Activated CD4-positive, alpha-beta T cell treated with anti-CD3 and anti-CD28 coated beads, Interleukin-2, amount 50 U/mL, for 16 hours (primary cell): ENCODE measurements around the gene SLC16A10.
"Not testable (repeated sequence)": the region's sequence is repeated elsewhere in the genome, so short reads cannot be mapped to it uniquely, and the experiment has no call there.

ENCODE experiments used
- DNase-seq: peaks from one replicate; pipeline ENCODE4 v3.0.0-alpha.2; 2020

The SLC16A10 gene

GRCh38 chr6:111087871-111088667 is 766 bp downstream of the SLC16A10 start:
- DNase-seq = peak; percentile 41

DNA sequence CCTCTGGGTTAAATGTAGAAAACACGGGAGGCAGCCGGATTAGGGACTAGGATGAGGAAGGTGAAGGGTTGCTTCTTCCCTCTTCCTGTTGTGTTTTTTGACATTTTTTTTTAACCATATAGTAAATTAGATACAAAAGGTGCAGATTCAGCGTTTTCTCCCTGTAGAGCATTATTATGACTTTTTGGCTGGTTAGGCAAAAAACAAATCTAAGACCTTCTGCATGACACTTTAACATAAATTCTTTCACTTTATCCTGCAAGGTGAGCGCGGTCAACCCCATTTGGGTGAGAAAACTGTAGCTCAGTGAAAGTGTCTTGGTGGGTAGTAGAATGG is 1.3 kb downstream of the SLC16A10 start:
- DNase-seq = no peak

- no peak for DNase-seq
Measured at GRCh38 chr6:111090766-111091165, 3.5 kb downstream of the SLC16A10 start.

DNA sequence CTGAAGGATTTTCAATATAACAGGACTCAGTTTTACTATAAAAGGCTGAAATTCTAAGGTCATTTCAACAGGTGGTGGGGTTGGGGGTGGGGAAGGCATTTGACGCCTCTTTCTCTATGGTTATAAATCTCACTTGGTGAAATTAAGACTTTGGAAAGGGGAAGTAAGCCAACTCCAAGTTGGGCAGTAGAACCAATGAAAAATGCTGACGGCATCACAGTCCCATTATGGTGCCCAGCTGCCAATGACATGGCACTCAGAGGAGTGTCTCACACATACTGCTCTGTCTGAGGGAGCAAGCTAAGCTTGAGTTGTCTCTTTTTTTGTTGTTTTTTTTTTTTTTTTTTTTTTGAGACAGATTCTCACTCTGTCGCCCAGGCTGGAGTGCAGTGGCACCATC is 4.7 kb downstream of the SLC16A10 start:
- no peak for DNase-seq

- not testable (repeated sequence) for DNase-seq
Measured at GRCh38 chr6:111095488-111095887, 8.2 kb downstream of the SLC16A10 start.

DNA sequence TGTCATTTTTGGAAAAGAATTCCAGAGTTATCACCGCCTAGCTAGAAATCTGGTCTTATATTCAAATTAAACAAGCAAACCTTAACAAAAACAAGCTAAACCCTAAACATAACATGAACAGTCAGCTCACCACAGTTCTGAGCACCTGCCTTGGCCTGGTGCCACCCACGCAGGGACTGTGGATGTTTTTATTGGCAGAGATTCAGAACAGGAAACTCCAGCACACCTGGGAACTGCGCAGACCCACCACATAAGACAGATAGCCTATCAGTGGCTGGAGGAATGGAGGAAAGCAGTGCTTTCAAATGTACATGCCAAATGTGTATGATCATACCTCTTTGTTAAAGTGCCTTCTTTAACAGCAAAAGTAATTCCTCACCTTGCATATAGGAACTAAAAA is 8.9 kb downstream of the SLC16A10 start:
- no peak for DNase-seq

DNA sequence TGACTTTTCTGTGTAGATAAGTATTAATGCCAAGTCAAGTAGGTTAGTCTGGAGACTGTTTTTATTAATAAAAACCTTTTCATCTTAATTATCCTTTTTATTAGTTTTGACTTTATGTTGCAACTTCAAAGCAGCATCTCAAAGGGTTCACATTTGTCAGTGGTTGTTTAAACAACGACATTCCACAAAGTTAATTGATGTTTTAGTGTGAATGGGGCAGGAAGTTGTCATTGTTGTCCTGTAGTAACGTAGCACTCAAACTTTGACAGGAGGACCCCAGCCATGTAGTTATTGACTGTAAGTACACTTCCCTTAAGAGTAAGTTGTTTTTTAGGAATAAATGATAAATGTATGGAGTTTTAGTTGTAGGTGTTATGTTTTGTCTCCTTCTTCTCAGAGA is 11.3 kb downstream of the SLC16A10 start:
- DNase-seq = no peak

- no peak for DNase-seq
Measured at GRCh38 chr6:111101987-111102386, 14.7 kb downstream of the SLC16A10 start.

DNA sequence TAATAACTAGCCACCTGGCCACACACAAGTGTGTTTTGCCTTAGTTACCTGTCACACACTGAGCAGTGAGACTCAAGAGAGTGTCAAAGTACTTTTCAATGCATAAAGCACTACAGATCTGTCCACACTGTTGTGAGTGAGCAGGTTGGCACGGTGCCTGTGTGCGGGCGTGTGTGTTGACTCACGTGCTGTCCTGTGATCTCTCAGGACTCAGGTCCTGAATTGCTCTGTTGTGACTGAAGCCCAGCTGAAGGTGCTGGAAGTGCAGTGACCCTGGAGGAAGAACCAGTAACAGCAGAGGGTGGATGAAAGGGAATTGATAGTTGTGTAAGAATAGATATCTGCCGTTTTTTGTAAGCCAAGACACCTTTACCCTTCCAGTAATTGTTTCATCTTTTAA is 18.3 kb downstream of the SLC16A10 start:
- DNase-seq = no peak

DNA sequence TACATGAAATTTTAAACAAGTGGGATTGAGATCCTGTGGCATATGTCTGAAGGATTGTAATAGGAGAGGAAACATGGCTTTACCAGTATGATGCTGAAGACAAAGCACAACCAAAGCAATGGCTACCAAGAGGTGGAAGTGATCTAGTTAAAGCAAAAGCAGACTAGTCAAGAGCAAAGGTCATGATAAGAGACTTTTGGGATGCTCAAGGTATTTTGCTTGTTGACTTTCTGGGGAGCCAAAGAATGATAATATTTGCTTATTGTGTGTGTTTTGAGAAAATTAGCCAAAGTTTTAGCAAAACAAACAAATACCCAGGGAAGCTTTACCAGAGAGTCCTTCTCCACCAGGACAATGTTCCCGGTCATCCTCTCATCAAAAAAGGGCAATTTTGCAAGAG is 20.3 kb downstream of the SLC16A10 start:
- no peak for DNase-seq

GRCh38 chr6:111110036-111110435 is 22.7 kb downstream of the SLC16A10 start:
- DNase-seq = no peak

GRCh38 chr6:111113336-111114086 is 26.2 kb downstream of the SLC16A10 start:
- DNase-seq = peak; percentile 39

DNA sequence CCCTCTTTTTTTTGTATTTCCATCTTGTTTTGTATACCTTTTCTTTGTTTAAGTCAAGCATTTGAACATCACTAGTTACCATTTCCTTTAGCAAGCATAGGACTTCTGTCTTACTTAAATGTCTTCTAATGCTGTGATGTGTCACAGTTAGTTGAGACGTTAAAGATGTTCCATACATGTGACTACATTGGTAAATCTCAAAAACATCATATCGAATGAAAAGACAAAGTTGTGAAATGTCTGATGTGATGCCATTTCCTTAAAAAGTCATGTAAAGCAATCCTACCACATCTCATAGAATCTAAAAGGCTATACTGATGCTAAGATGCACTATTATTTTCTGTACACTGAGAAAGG is 26.8 kb downstream of the SLC16A10 start:
- DNase-seq = no peak

- DNase-seq = no peak
Measured at GRCh38 chr6:111114482-111114881, 27.2 kb downstream of the SLC16A10 start.

DNA sequence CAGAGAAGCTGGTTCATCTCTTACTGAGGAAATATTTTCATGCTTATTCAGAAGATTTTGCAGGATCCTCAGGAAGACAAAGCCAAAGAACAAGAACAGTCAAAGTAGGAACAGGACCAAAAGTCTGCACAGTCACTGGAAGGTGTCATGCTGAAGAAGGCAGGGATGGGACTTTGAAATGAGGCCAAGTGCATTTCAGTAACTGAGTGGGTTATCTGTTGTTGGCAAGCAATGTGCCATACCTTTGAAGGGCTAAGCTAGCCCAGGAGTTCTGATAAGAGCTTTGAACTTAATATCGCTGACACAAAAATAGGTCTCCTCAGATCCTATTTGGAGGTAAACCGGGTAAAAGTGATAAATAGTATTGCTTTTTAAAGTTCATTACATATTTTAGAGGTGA is 31.5 kb downstream of the SLC16A10 start:
- no peak for DNase-seq

DNA sequence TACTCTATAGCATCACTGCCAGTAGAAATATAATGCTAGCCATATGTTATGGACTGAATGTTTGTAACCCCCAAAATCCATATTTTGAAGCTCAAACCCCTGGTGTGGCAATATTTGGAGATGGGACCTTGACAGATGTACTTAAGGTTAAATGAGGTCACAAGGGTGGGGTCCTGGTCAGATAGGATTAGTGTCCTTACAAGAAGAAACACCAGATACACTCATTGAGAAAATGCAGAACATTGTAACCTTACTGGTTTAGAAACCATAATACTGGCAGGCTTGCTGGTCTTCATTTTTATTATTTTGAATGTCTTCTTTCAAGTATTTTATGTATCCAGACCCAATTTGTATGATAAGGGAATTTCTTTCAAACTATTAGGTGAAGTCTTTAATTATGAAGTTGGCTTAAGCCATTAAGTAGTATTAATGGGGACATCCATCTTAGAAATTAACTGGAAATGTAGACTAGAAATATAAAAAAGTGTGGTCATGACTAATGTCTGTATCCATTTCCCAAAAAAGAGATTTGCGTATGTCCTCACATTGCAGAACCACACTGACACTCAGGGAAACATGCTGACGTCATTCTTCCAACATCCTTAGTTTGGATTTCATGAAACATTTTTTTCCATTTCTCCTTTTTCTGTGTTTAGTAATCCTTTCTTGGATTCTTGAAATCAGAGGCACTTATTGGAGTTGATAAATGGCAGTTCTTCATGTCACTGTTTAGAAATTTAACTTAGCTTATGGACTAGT is 32.4 kb downstream of the SLC16A10 start:
- DNase-seq = no peak

GRCh38 chr6:111121789-111122350 is 34.6 kb downstream of the SLC16A10 start:
- no peak for DNase-seq

- no peak for DNase-seq
Measured at GRCh38 chr6:111122458-111123286, 35.4 kb downstream of the SLC16A10 start.

- no peak for DNase-seq
Measured at GRCh38 chr6:111124406-111124805, 37.1 kb downstream of the SLC16A10 start.

- DNase-seq = no peak
Measured at GRCh38 chr6:111129013-111129412, 41.7 kb downstream of the SLC16A10 start.

- not testable (repeated sequence) for DNase-seq
Measured at GRCh38 chr6:111131018-111131417, 43.7 kb downstream of the SLC16A10 start.

GRCh38 chr6:111132669-111133068 is 45.4 kb downstream of the SLC16A10 start:
- DNase-seq = not testable (repeated sequence)
